HG03108 (cell line): ENCODE data around the gene CAPN6.

Source experiments
- ATAC-seq: cut with Tn5 transposase; IDR thresholded peaks from one replicate; pipeline ENCODE4 v1.9.1; 2021; ENCODE audit warnings: moderate library complexity; ENCODE audit not compliant: unreplicated experiment

CAPN6 gene

GRCh38 chrX:111270339-111270738 is at the start of gene CAPN6:
TSS of gene CAPN6 (minus strand) at chrX:111270483. CDS start at chrX:111263936, 6,547 bp downstream.
- ATAC-seq, result no peak

GRCh38 chrX:111319451-111319850 is 49.2 kb upstream of the CAPN6 start:
- ATAC-seq, result no peak

- ATAC-seq, result no peak
Measured at GRCh38 chrX:111318901-111319300, 48.6 kb upstream of the CAPN6 start.

- no peak for ATAC-seq
Measured at GRCh38 chrX:111309083-111309482, 38.8 kb upstream of the CAPN6 start.

GRCh38 chrX:111308039-111308438 is 37.8 kb upstream of the CAPN6 start:
- ATAC-seq, result no peak

GRCh38 chrX:111302284-111302683 is 32.0 kb upstream of the CAPN6 start:
- no peak for ATAC-seq

- ATAC-seq, result no peak
Measured at GRCh38 chrX:111288841-111289240, 18.6 kb upstream of the CAPN6 start.

GRCh38 chrX:111284631-111285293 is 14.5 kb upstream of the CAPN6 start:
- ATAC-seq, result no peak

- ATAC-seq, result no peak
Measured at GRCh38 chrX:111283446-111283845, 13.2 kb upstream of the CAPN6 start.

- ATAC-seq, result no peak
Measured at GRCh38 chrX:111282991-111283390, 12.7 kb upstream of the CAPN6 start.

GRCh38 chrX:111282139-111282538 is 11.9 kb upstream of the CAPN6 start:
- ATAC-seq, result no peak

- no peak for ATAC-seq
Measured at GRCh38 chrX:111268506-111268905, 1.8 kb downstream of the CAPN6 start.

- no peak for ATAC-seq
Measured at GRCh38 chrX:111265486-111265885, 4.8 kb downstream of the CAPN6 start.

- ATAC-seq, result no peak
Measured at GRCh38 chrX:111264385-111264784, 5.9 kb downstream of the CAPN6 start.

- ATAC-seq, result no peak
Measured at GRCh38 chrX:111262086-111262485, 8.2 kb downstream of the CAPN6 start.

- ATAC-seq, result no peak
Measured at GRCh38 chrX:111260451-111260850, 9.8 kb downstream of the CAPN6 start.

GRCh38 chrX:111259559-111259958 is 10.7 kb downstream of the CAPN6 start:
- ATAC-seq, result no peak

GRCh38 chrX:111257733-111258132 is 12.6 kb downstream of the CAPN6 start:
- no peak for ATAC-seq

- no peak for ATAC-seq
Measured at GRCh38 chrX:111254896-111255693, 15.2 kb downstream of the CAPN6 start.

GRCh38 chrX:111244235-111244750 is 26.0 kb downstream of the CAPN6 start:
- ATAC-seq, result no peak

GRCh38 chrX:111216293-111216801 is 53.9 kb downstream of the CAPN6 start:
- ATAC-seq, result no peak

- ATAC-seq, result no peak
Measured at GRCh38 chrX:111207851-111208250, 62.4 kb downstream of the CAPN6 start.
